ENCODE results near the gene RUNX1. TPM values are rescaled to one million over a fixed set of nuclear protein-coding genes. Genes with fewer than 3 reads are reported as not detected.

RUNX1 gene
- total and polyA plus RNA-seq, 4 donors, result 23.3 to 100 (median 33.4) TPM

GRCh38 chr21:35032474-35033263, 16.4 kb downstream of the RUNX1 start:
- 85 to 89% methylated on average over 2 of the region's 2 CpGs for WGBS, 2 donors
- TF ChIP-seq CTCF (IDR thresholded peaks at IDR 0.05; ENCODE audit: control extremely low read depth, extremely low read depth), result no peak
- Histone ChIP-seq H3K36me3 (ENCODE audit: control insufficient read depth in 4 of 4, insufficient read depth in 4 of 4, low read length in 4 of 4) (no peaks in the 10 kb centered on the region), H3K4me3 (no peak overlapping the region), H3K9me3 (ENCODE audit: control insufficient read depth in 4 of 4, insufficient read depth in 3 of 4, low read length in 3 of 4) (peaks cover 0 to 2% (median 0%) of the 10 kb centered on the region in 4 donors), H3K9ac (ENCODE audit: insufficient read depth in 1 of 2, low read length in 2 of 2) (no peak overlapping the region), H3K27me3 (ENCODE audit: control insufficient read depth in 3 of 3, insufficient read depth in 3 of 3, low read length in 2 of 3) (no peaks in the 10 kb centered on the region), H3K27ac (ENCODE audit: low read depth in 1 of 2, low read length in 1 of 2) (no peak overlapping the region), H3K4me1 (ENCODE audit: control insufficient read depth in 5 of 5, insufficient read depth in 5 of 5, low read length in 5 of 5) (peaks cover 0 to 3% (median 0%) of the 10 kb centered on the region in 5 donors)
- ATAC-seq (ENCODE audit: insufficient read depth, low FRiP score) (no peak), DNase-seq (no peak)

GRCh38 chr21:35028451-35028978, 20.6 kb downstream of the RUNX1 start:
- H3K36me3 ChIP-seq (ENCODE audit: control insufficient read depth in 4 of 4, insufficient read depth in 4 of 4, low read length in 4 of 4), result no peaks in the 10 kb centered on the region
- H3K4me3 ChIP-seq, result no peak overlapping the region
- no peak for TF ChIP-seq CTCF (IDR thresholded peaks at IDR 0.05; ENCODE audit: control extremely low read depth, extremely low read depth)
- peaks cover 0 to 2% (median 0%) of the 10 kb centered on the region in 4 donors for H3K9me3 ChIP-seq (ENCODE audit: control insufficient read depth in 4 of 4, insufficient read depth in 3 of 4, low read length in 3 of 4)
- ATAC-seq (ENCODE audit: insufficient read depth, low FRiP score) (no peak), DNase-seq (no peak)
- H3K9ac ChIP-seq (ENCODE audit: insufficient read depth in 1 of 2, low read length in 2 of 2), result no peak overlapping the region
- WGBS, 2 donors, result 86 to 89% methylated on average over 4 of the region's 4 CpGs
- H3K27ac ChIP-seq (ENCODE audit: low read depth in 1 of 2, low read length in 1 of 2), result no peak overlapping the region
- peaks cover 0 to 9% (median 0%) of the 10 kb centered on the region in 5 donors for H3K4me1 ChIP-seq (ENCODE audit: control insufficient read depth in 5 of 5, insufficient read depth in 5 of 5, low read length in 5 of 5)
- H3K27me3 ChIP-seq (ENCODE audit: control insufficient read depth in 3 of 3, insufficient read depth in 3 of 3, low read length in 2 of 3), result no peaks in the 10 kb centered on the region

GRCh38 chr21:35027563-35028450, 21.3 kb downstream of the RUNX1 start:
- no peak overlapping the region for H3K27ac ChIP-seq (ENCODE audit: low read depth in 1 of 2, low read length in 1 of 2)

More at GRCh38 chr21:35027563-35028450, 21.3 kb downstream of the RUNX1 start:
- TF ChIP-seq CTCF (IDR thresholded peaks at IDR 0.05; ENCODE audit: control extremely low read depth, extremely low read depth), result no peak
- Histone ChIP-seq H3K4me1 (ENCODE audit: control insufficient read depth in 5 of 5, insufficient read depth in 5 of 5, low read length in 5 of 5) (peaks cover 0 to 9% (median 0%) of the 10 kb centered on the region in 5 donors), H3K4me3 (no peak overlapping the region), H3K9me3 (ENCODE audit: control insufficient read depth in 4 of 4, insufficient read depth in 3 of 4, low read length in 3 of 4) (peaks cover 0 to 2% (median 0%) of the 10 kb centered on the region in 4 donors), H3K27me3 (ENCODE audit: control insufficient read depth in 3 of 3, insufficient read depth in 3 of 3, low read length in 2 of 3) (no peaks in the 10 kb centered on the region), H3K36me3 (ENCODE audit: control insufficient read depth in 4 of 4, insufficient read depth in 4 of 4, low read length in 4 of 4) (no peaks in the 10 kb centered on the region), H3K9ac (ENCODE audit: insufficient read depth in 1 of 2, low read length in 2 of 2) (no peak overlapping the region)
- 39 to 63% methylated on average over 5 of the region's 5 CpGs for WGBS, 2 donors
- ATAC-seq (ENCODE audit: insufficient read depth, low FRiP score) (no peak), DNase-seq (no peak)

All from lung (tissue), 12 donors.